AG04449 (cell line): ENCODE measurements around the gene KCNMA1.

Source experiments
- CTCF ChIA-PET: fragments of 350-600 bp; formaldehyde crosslinking; extraction: SDS; loops from one replicate; lab custom pipeline; 2021; ENCODE audit warnings: antibody characterized with exemption; lab: Yijun Ruan, JAX
- POLR2A ChIA-PET: fragments of 400-600, 350-600 bp; formaldehyde crosslinking; extraction: SDS; loops from one replicate; lab custom pipeline; 2020; ENCODE audit warnings: antibody characterized with exemption, inconsistent platforms; lab: Yijun Ruan, JAX
- DNase-seq: peaks from one replicate; pipeline ENCODE4 v3.0.0-alpha.2; 2010; ENCODE audit warnings: low read depth, low spot score
- H3K4me3 ChIP-seq: 2 replicates; pipeline ENCODE4 v1.5.1; 2011; ENCODE audit warnings: low read depth, mild to moderate bottlenecking, control low read depth, low read length
- CTCF ChIP-seq: IDR thresholded peaks from one replicate; pipeline ENCODE4 v1.5.1; 2011; ENCODE audit warnings: mild to moderate bottlenecking, moderate library complexity, low read length, control low read depth, inconsistent platforms; ENCODE audit not compliant: insufficient read depth; ENCODE audit errors: missing control alignments

KCNMA1 gene

GRCh38 chr10:77072361-77072835 lies 565.2 kb downstream of the KCNMA1 start:
- POLR2A ChIA-PET = no interaction called here
- TF ChIP-seq CTCF = no peak
- H3K4me3 ChIP-seq = no peak overlapping the region
- CTCF ChIA-PET = no interaction called here
- no peak for DNase-seq

- CTCF ChIA-PET = no interaction called here
- no peak overlapping the region for H3K4me3 ChIP-seq
- no peak for TF ChIP-seq CTCF
- no peak for DNase-seq
- POLR2A ChIA-PET = no interaction called here
Observed at GRCh38 chr10:77071956-77072355, 565.7 kb downstream of the KCNMA1 start.

GRCh38 chr10:77071001-77071511 lies 566.6 kb downstream of the KCNMA1 start:
- POLR2A ChIA-PET = no interaction called here
- DNase-seq = no peak
- no peak overlapping the region for H3K4me3 ChIP-seq
- CTCF ChIA-PET = no interaction called here
- TF ChIP-seq CTCF = no peak

- no peak for TF ChIP-seq CTCF
- ChIA-PET POLR2A (no interaction called here), CTCF (no interaction called here)
- no peak overlapping the region for H3K4me3 ChIP-seq
- DNase-seq = no peak
Observed at GRCh38 chr10:77070346-77070745, 567.3 kb downstream of the KCNMA1 start.

- H3K4me3 ChIP-seq = no peak overlapping the region
- no peak for TF ChIP-seq CTCF
- CTCF ChIA-PET = no interaction called here
- POLR2A ChIA-PET = no interaction called here
- DNase-seq = no peak
Observed at GRCh38 chr10:77068969-77069368, 568.6 kb downstream of the KCNMA1 start.

- no peak overlapping the region for H3K4me3 ChIP-seq
- CTCF ChIA-PET = interaction anchor here (1.8 kb wide), 1 partner anchor 8 kb away, joined by 4 read pairs; no protein-coding TSS in a partner anchor
- TF ChIP-seq CTCF = no peak
- POLR2A ChIA-PET = no interaction called here
- DNase-seq = no peak
Observed at GRCh38 chr10:77068272-77068671, 569.3 kb downstream of the KCNMA1 start.
